Astrocyte of the spinal cord (primary cell): ENCODE measurements around the gene P4HB.

Experiments used
- DNase-seq: peaks from one replicate; pipeline ENCODE4 v3.0.0; 2011; ENCODE audit warnings: low read depth, low spot score
- H3K4me3 ChIP-seq: 2 replicates; pipeline ENCODE4 v1.5.1; 2011; ENCODE audit warnings: low read depth, mild to moderate bottlenecking, low read length, moderate library complexity
- CTCF ChIP-seq: IDR thresholded peaks from 2 replicates; pipeline ENCODE4 v1.5.1; 2012; ENCODE audit warnings: low read depth, mild to moderate bottlenecking, low read length, inconsistent platforms
- in situ Hi-C: cut with HindIII; loops from 2 replicates; pipeline ENCODE4 v1.10.0; 2017; ENCODE audit warnings: low sequenced_read_pairs

P4HB gene

GRCh38 chr17:81813861-81814683, 46.3 kb downstream of the P4HB start:
- no peak for DNase-seq
- no peak for TF ChIP-seq CTCF
- in situ Hi-C loops = no loop called here
- H3K4me3 ChIP-seq = no peak overlapping the region

- H3K4me3 ChIP-seq = no peak overlapping the region
Measured at GRCh38 chr17:81813371-81813684, 47.0 kb downstream of the P4HB start.

GRCh38 chr17:81812571-81813370, 47.6 kb downstream of the P4HB start:
- no peak for DNase-seq
- no peak overlapping the region for H3K4me3 ChIP-seq
- TF ChIP-seq CTCF = no peak
- in situ Hi-C loops = no loop called here

More at GRCh38 chr17:81813371-81813684, 47.0 kb downstream of the P4HB start:
- no peak for DNase-seq
- TF ChIP-seq CTCF = no peak
- in situ Hi-C loops = no loop called here

- in situ Hi-C loops = no loop called here
- no peak for TF ChIP-seq CTCF
- DNase-seq = no peak
- H3K4me3 ChIP-seq = no peak overlapping the region
Measured at GRCh38 chr17:81811705-81812570, 48.4 kb downstream of the P4HB start.

GRCh38 chr17:81810892-81811704, 49.2 kb downstream of the P4HB start:
- DNase-seq = no peak
- no peak for TF ChIP-seq CTCF
- no peak overlapping the region for H3K4me3 ChIP-seq
- in situ Hi-C loops = no loop called here
